22Rv1 (cell line): ENCODE results near the gene GULP1.

Experiments used
- ZFX ChIP-seq: fragments of 450-650 bp; IDR thresholded peaks from 2 replicates; pipeline ENCODE4 v1.6.1; 2017; ENCODE audit warnings: antibody characterized with exemption, borderline replicate concordance
- TF ChIP-seq, protein P1 (sequence below): fragments of 450-650 bp; IDR thresholded peaks from 2 replicates; pipeline ENCODE4 v1.5.1; 2017; ENCODE audit warnings: mild to moderate bottlenecking

DNA sequence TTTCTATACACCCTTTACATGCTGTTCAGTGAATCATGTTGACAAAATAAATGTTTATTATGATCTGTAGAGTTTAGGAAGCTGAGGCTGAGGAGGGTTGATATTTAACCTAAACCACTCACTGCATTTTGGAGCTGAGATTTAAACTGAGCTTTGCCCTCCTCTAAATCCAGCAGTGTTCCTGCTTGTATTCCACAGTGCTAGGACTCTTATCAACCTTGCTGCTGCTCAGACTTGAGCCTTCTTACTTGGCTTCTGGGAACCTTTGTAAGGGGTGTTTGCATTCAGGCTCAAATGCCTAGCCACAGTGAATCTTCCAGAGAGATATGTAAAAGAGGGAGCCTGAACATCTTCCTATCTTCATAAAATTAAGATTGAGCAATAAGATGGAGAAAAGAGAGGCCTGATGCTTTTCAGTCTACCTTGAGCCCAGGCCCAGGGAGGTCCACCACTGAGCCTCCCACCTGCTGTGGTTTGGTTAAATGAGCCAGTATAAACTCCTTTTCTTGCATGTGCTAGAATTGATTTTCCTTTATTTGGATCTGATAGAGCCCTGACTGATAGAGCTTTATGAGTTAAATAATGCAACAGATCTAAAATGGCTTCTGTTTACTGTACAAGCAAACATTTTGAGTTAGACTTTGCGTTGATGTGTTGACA lies 149.7 kb downstream of the GULP1 start:
- TF ChIP-seq, protein P1, sequence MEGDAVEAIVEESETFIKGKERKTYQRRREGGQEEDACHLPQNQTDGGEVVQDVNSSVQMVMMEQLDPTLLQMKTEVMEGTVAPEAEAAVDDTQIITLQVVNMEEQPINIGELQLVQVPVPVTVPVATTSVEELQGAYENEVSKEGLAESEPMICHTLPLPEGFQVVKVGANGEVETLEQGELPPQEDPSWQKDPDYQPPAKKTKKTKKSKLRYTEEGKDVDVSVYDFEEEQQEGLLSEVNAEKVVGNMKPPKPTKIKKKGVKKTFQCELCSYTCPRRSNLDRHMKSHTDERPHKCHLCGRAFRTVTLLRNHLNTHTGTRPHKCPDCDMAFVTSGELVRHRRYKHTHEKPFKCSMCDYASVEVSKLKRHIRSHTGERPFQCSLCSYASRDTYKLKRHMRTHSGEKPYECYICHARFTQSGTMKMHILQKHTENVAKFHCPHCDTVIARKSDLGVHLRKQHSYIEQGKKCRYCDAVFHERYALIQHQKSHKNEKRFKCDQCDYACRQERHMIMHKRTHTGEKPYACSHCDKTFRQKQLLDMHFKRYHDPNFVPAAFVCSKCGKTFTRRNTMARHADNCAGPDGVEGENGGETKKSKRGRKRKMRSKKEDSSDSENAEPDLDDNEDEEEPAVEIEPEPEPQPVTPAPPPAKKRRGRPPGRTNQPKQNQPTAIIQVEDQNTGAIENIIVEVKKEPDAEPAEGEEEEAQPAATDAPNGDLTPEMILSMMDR: no peak
- TF ChIP-seq ZFX: no peak
